ENCODE data around the gene MTMR12.

GRCh38 chr5:32231929-32232328 lies 80.8 kb downstream of the MTMR12 start:
- TF ChIP-seq POLR2A (IDR thresholded peaks at IDR 0.05; ENCODE audit: low read length): no peak
- TF ChIP-seq GATA1 (IDR thresholded peaks at IDR 0.05; ENCODE audit: low read depth, low read length): no peak
